Neural cell (in vitro differentiated cells): ENCODE data around the gene VPS13D.

Experiments
- CTCF ChIP-seq: fragments of 450-650 bp; IDR thresholded peaks from 2 replicates; pipeline ENCODE4 v1.5.1; 2014; ENCODE audit warnings: antibody characterized with exemption, mild to moderate bottlenecking, moderate library complexity; ENCODE audit not compliant: poor library complexity, severe bottlenecking
- EP300 ChIP-seq: fragments of 450-650 bp; conservative IDR thresholded peaks from 2 replicates; pipeline ENCODE4 v1.6.1; 2014; ENCODE audit warnings: antibody characterized with exemption, mild to moderate bottlenecking, moderate library complexity; ENCODE audit not compliant: poor library complexity, severe bottlenecking
- EZH2 ChIP-seq: fragments of 200-600, 300-800 bp; shearing (Covaris generic), sonication (generic); IDR thresholded peaks from 2 replicates; pipeline ENCODE4 v1.6.1; 2014; ENCODE audit warnings: antibody characterized with exemption, low read length, borderline replicate concordance, mild to moderate bottlenecking; ENCODE audit not compliant: insufficient read depth, poor library complexity, severe bottlenecking
- MXI1 ChIP-seq: fragments of 450-650 bp; conservative IDR thresholded peaks from 2 replicates; pipeline ENCODE4 v1.6.1; 2014; ENCODE audit warnings: antibody characterized with exemption, mild to moderate bottlenecking; ENCODE audit not compliant: poor library complexity, severe bottlenecking
- RAD21 ChIP-seq: fragments of 450-650 bp; conservative IDR thresholded peaks from 2 replicates; pipeline ENCODE4 v1.6.1; 2014; ENCODE audit warnings: antibody characterized with exemption, mild to moderate bottlenecking, moderate library complexity
- REST ChIP-seq: IDR thresholded peaks from 2 replicates; pipeline ENCODE4 v1.6.1; 2012; ENCODE audit warnings: borderline replicate concordance
- SMC3 ChIP-seq: fragments of 450-650 bp; conservative IDR thresholded peaks from 2 replicates; pipeline ENCODE4 v1.6.1; 2014; ENCODE audit warnings: antibody characterized with exemption, mild to moderate bottlenecking, moderate library complexity; ENCODE audit not compliant: poor library complexity
- TAF1 ChIP-seq: IDR thresholded peaks from 2 replicates; pipeline ENCODE4 v1.6.1; 2012; ENCODE audit warnings: low read depth

DNA sequence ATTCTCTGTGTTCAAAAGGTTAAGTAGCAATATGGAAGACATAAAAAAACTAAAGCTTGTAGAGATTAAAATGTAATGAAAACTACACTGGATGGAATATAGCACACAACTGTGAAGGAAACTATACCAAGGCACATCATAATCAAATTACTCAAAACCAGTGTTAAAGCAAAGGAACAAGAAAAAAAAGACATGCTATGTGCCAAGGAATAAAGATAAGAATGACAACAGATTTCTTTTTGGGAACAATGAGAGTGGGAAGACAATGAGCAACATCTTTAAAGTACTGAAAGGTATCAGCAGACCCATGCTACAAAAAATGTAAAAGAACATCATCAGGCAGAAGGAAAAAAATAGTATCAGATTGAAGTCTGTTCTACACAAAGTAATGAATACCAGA, 157.8 kb downstream of the VPS13D start:
- TF ChIP-seq EZH2: no peak
- no peak for TF ChIP-seq RAD21
- no peak for TF ChIP-seq CTCF
- TF ChIP-seq MXI1: no peak
- no peak for TF ChIP-seq EP300
- TF ChIP-seq TAF1: no peak
- no peak for TF ChIP-seq SMC3
- no peak for TF ChIP-seq REST
